Ectodermal cell (in vitro differentiated cells): ENCODE data around the gene LLGL1.

Experiments used
- H3K27ac ChIP-seq: 2 replicates; pipeline ENCODE4 v1.7.0; 2013; ENCODE audit warnings: mild to moderate bottlenecking, low read depth, low read length; ENCODE audit not compliant: insufficient read depth, poor library complexity, severe bottlenecking
- H3K27me3 ChIP-seq: 2 replicates; pipeline ENCODE4 v1.7.0; 2013; ENCODE audit warnings: mild to moderate bottlenecking, low read length; ENCODE audit not compliant: insufficient read depth, control insufficient read depth, poor library complexity, severe bottlenecking
- H3K36me3 ChIP-seq: one replicate; pipeline ENCODE4 v1.7.0; 2013; ENCODE audit warnings: low read length; ENCODE audit not compliant: control insufficient read depth, insufficient read depth
- H3K4me1 ChIP-seq: one replicate; pipeline ENCODE4 v1.7.0; 2013; ENCODE audit warnings: low read length; ENCODE audit not compliant: control insufficient read depth, insufficient read depth
- H3K4me3 ChIP-seq: 2 replicates; pipeline ENCODE4 v1.7.0; 2013; ENCODE audit warnings: low read depth, low read length, control low read depth; ENCODE audit not compliant: insufficient read depth
- H3K9me3 ChIP-seq: 2 replicates; pipeline ENCODE4 v1.7.0; 2013; ENCODE audit warnings: mild to moderate bottlenecking, low read length, moderate library complexity; ENCODE audit not compliant: control insufficient read depth
- WGBS, 2 experiments: methylation state at CpG; one replicate each; pipeline ENCODE4 v1.1.7; 2013; ENCODE audit warnings: missing lambda C conversion rate in 2 of 2; 5-methylcytosine and 5-hydroxymethylcytosine counted together

LLGL1 gene

GRCh38 chr17:18291718-18292540, 66.5 kb downstream of the LLGL1 start:
- Histone ChIP-seq H3K36me3 (peaks cover 57% of the 10 kb centered on the region), H3K9me3 (no peaks in the 10 kb centered on the region), H3K27ac (no peak overlapping the region), H3K4me1 (no peaks in the 10 kb centered on the region), H3K27me3 (no peaks in the 10 kb centered on the region), H3K4me3 (no peak overlapping the region)
- WGBS, 2 experiments, result 94 to 97% methylated on average over 15 of the region's 15 CpGs
